Stimulated activated CD4-positive, alpha-beta T cell treated with anti-CD3 and anti-CD28 coated beads, Interleukin-12 subunit alpha, Interleukin-12 subunit beta, amount 100 ng/mL, for 24 hours (primary cell): Measurements from ENCODE around the gene MMAB.

Experiments
- DNase-seq, 2 experiments: peaks; one replicate each; pipeline ENCODE4 v3.0.0-alpha.2; 2020; ENCODE audit warnings: low read depth in 2 of 2

MMAB gene

DNA sequence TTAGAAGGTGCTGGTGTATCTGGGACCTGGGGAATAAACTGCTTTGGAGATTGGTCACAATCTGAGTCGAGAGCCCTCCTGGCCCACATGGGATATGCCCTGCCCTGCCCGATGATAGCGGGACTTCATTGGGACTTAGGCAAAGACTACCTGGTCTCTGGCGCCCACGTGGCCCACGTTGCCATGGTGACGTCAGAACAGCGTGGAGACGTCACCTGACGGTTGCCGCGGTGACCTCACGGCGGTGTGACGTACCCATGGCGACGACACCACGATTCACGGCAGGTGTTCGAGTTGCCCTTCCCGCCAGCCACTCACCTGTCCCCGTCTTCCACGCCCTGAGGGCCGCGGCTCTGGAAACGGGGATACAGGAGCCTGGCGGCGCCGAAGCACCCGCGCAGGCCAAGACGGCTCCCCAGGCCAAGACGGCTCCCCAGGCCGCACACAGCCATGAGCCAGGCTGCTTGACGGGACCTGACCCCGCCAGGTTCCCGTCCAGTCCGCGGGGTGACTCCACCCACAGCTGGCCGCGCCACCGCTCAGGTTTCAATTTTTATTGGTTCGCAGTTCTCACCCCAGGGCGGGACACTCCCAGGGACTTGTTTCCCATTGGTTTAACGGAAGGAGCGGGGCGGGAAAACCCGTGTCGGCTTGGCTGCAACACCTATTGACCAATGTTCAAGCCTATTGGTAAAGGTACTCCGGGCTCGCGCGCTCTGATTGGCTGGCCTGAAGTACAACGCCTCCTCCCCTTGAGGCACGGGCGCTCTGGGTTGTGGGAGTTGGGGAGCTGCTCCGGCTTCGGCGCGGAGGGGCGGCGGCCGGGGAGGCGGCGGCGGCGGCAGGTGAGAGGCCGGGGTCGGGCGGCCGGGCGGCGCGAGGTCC is at the start of gene MMAB, which contains the start of gene MVK:
MMAB (minus strand) TSS at position 476 of the 885 bp plus-strand sequence; CDS start at position 452, 24 bp downstream.
MVK (plus strand) TSS at position 766 of the 885 bp plus-strand sequence. CDS start 1,029 bp downstream, outside the sequence.
- DNase-seq = peak; percentile 97

GRCh38 chr12:109621901-109622364 is 48.6 kb upstream of the MMAB start:
- no peak for DNase-seq

DNA sequence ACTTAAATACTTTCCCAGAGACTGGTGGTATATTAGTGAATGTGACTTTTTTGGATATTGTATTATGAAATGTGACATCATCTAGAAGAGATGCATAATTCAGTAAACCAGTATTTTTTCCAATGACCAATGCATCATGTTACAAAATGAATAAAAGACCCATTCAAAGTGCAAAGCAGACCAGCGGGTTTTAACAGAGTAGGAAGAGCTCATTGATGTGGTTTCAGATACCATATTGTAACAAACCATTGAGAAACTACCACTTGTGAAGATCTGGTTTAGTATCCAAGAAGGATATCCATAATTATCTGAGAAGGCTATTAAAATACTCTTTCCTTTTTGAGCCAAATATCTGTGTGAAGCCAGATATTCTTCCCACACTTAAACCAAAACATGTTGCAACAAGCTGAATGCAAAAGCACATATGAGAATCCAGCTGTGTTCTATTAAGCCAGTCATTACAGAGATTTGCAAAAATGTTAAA is 47.9 kb upstream of the MMAB start:
- DNase-seq = no peak

- no peak for DNase-seq
These were observed 45.8 kb upstream of the MMAB start for GRCh38 chr12:109619002-109619604.

DNA sequence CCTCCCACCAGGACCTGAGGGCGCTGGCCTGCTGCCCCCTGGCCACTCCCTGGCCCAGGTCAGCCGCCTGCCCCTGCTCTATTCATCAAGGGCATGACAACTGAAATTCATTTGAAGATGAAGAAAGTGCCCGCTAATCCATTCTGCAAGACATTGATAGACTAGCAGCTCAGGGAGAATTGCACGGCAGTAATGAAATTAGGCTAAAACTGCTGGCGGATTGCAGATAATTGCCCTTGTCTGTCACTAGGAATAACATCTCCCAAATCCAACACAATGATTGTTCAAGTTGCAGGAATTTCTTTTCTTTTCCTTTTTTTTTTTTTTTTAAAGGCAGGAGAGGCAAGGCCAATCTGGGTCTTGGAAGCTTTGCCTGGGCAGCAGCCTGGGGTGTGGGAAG is 44.8 kb upstream of the MMAB start:
- no peak for DNase-seq

DNA sequence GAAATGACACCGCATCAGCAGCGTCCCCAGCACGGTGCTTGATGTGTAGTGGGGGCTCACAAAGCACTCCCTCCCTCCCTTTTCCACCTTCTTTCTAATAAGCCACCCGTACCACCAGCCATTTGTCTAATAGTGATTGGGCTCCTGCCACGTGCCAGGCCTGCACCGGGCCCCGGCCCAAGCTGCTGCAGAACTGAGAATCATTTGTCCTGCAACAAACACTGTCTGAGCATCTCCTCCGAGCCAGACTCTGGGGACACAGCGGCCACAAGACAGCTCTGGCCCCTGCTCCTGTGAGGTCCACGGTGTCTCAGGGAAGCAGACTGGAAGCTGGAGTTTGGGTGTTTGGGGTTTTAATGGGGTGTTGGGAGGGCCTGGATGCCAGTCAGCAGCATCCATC is 44.2 kb upstream of the MMAB start:
- no peak for DNase-seq

- DNase-seq = no peak
These were observed 42.4 kb upstream of the MMAB start for GRCh38 chr12:109615556-109616229.

DNA sequence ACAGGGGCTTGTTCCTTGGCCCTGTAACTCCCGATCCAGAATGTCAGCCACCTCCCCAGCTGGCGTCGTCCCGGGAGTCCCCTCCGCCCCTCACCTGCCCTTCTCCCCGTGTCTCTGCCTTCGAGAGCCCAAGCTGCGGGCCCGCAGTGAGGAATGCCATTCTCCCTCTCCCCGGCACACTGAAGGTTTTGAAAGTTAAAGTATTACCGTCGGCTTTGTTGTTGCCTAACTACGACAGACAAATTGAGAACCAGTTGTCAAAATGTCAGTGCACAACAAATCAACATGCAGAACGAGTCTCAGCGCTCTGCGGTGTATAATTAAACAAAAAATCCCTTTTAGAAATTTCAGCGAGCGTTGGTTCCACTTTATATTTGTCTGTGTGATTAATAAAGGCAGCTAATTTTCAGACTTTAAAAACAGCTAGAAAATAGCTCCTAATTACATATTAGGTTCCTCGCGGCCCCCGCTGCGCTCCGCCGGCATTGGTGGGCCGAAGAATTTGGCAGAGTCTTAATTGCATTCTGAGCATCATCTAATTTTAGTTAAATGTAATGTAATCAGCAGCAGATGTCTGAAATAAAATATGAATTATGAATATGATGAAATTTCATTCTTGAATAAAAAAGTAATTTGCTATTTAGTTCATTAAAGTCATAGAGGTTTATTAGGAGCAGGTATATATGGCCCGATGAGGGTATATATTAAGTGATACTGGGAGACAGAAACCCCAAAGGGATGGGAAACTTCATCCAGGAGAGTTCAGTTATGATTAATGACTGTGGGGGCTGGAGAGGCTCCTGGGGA is 40.5 kb upstream of the MMAB start:
- DNase-seq = no peak

- no peak for DNase-seq
These were observed 39.7 kb upstream of the MMAB start for GRCh38 chr12:109612975-109613502.

DNA sequence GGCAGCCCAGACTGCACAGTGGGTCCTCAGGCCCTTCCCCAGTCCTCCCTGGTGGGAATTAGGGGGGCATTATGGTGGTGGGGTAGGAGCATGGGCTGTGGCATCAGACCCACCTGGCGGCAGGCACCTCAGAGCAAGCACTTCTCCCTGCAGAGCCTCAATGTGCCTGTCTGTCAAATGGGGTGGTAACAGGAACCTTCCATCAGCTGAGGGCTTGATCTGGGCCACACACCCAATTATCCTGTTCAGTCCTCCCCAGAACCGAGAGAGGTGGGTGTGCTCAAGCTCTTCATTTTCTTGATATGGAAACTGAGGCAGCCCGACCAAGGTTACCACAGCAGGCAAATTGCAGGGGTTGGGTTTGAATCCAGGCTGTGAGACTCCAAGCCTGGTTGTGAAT is 38.7 kb upstream of the MMAB start:
- DNase-seq = no peak

GRCh38 chr12:109611223-109611622 is 37.9 kb upstream of the MMAB start:
- no peak for DNase-seq

DNA sequence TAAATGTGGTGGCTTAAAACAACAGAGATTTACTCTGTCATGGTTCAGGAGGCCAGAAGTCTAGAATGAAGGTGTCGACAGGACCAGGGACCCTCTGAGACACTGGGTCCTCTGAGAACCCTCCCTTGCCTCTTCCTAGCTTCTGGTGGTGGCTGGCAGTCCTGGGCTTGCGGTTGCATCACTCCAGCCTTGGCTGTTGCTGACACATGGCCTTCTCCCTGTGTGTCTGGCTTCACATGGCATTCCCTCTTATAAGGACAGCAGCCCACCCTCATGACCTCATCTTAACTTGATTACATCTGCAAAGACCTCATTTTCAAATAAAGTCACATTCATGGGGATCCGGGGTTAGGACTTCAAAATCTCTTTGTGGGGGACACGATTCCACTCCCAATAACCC is 37.2 kb upstream of the MMAB start:
- DNase-seq = no peak

GRCh38 chr12:109609342-109609741 is 36.0 kb upstream of the MMAB start:
- no peak for DNase-seq

DNA sequence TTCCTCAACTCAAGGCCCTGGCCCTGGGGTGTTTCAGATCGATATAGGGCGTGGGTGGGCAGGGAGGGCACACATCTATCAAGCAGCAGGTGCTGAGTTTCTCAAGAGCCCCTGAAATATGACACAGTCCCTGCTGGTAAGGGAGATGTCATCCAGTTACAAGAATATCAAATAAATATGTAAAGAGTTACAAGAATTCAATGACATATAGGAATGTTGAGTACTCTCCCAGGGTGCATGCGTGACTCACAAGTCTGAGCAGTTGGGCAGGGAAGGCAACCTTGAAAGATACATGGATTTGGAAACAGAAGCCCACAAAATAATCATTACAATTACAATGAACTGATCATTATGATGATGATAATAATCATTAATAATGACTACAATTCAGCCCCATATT is 35.5 kb upstream of the MMAB start:
- no peak for DNase-seq

DNA sequence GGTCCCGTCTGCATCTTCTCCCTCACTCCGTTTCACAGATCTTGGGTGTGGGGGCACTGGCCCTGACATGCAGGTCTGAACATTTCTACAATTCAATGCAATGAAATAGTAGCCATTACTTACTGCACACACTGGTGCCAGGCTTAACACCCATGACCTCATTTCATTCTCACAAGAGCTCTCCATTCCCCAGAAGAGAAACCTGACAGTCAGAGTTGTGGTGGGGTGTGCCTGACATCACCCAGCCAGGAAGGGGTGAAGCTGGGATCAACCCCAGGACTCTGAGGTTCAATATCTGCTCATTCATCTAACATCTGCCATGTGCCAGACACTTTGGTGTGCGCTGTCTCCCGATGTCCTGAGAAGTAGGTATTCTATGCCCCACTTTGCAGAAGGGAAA is 35.0 kb upstream of the MMAB start:
- DNase-seq = no peak

- no peak for DNase-seq
These were observed 34.3 kb upstream of the MMAB start for GRCh38 chr12:109607618-109608017.

DNA sequence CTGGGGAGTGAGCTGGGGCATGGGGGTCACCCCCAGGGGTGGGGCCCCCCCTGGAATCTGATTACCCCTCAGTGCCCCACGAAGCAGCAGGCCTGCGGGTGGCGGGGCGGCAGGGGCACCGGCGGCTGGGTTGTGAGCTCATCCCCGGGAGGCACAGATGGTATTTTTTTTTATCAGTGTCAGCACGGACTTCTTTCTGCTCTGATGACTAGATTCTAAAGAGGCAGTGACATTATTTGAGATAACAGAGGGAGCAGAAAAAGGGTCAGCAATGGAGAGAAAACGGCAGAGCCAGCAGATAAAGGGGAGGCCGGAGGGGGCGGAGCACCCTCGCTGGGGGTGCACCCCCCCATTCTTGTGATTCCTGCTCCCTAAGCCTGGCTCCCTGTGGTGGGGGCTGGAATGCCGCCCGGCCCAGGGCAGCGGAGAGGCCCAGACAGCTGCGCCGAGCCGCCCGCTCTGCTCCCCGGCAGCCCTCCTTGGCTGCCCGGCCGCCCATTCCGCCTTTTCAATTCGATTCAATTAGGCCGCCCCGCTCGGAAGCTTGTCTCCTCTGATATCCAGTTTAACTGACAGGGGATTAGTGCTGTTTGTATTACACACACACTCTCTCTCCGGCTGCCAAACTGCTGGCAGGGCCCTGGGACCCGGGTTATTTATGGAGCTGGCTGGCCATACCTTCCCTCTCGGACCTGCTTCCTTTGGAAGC is 33.2 kb upstream of the MMAB start:
- DNase-seq = no peak

- no peak for DNase-seq
These were observed 32.4 kb upstream of the MMAB start for GRCh38 chr12:109605599-109606228.

GRCh38 chr12:109605016-109605415 is 31.7 kb upstream of the MMAB start:
- no peak for DNase-seq

- no peak for DNase-seq
These were observed 30.9 kb upstream of the MMAB start for GRCh38 chr12:109604132-109604585.
